AG09319 (cell line): ENCODE measurements around the gene RPL38.

Experiments
- DNase-seq: peaks from one replicate; pipeline ENCODE4 v3.0.0-alpha.2; 2010; ENCODE audit warnings: low read depth; ENCODE audit errors: extremely low read depth
- CTCF ChIP-seq: IDR thresholded peaks from 2 replicates; pipeline ENCODE4 v1.5.1; 2011; ENCODE audit warnings: low read depth, mild to moderate bottlenecking, inconsistent platforms, low read length, moderate library complexity

RPL38 gene

GRCh38 chr17:74244548-74244947, 41.1 kb downstream of the RPL38 start:
- no peak for TF ChIP-seq CTCF
- DNase-seq: no peak

DNA sequence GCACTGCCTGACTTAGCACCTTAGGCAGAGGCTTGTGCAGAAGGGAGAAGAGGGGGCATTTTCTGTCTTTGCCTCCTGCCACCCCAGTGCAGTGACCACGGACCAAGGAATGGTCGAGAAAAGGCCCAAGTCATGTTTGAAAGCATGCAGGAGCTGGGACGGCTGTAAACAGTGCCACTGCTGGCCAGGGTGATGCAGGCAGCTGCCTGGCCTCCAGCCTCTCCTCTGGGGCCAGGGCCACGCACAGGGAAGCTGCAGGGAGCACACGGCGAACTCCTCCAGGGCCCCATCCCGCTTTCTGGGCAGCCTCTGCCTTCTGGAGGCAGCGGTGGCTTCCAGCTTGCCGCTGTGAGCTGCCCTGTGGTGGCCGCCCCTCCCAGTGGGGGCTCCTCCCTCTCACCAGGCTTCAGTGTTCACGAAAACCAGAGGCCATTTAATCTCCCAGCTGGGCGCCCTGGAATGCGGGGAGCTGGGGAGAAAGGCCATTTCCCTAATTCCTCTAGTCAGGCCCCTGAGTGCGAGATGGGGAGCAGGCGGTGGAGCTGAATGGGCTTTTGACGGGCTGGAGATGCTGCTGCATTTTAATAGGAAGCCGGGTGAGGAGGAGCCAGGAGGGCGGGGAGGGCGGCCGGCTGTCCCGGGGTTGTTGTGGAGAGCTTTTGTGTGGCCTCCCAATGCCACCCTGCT, 41.8 kb downstream of the RPL38 start:
- no peak for DNase-seq
- no peak for TF ChIP-seq CTCF

DNA sequence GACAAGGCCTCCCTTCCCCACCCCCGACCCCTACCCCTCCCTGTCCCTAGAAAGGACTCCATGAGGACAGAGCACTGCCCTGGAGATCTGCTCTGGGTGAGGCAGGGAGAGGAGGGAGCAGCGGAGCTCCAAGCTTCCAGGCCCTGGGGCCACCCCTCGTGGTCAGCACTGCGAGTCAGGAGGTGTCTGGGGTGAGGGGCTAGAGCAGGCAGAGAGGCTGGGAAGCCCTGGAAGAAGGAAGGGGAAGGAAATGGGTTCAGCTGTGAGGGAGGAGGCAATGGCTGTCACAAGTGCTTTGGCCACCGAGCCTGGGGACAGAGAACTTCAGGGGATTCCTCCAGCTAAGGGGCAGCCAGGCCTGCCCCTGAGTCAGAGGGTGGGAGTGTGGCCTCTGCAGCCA, 42.4 kb downstream of the RPL38 start:
- DNase-seq: no peak
- no peak for TF ChIP-seq CTCF

- no peak for TF ChIP-seq CTCF
- DNase-seq: no peak
These were observed 46.3 kb downstream of the RPL38 start for GRCh38 chr17:74249590-74250270.

- no peak for DNase-seq
- TF ChIP-seq CTCF: no peak
These were observed 47.0 kb downstream of the RPL38 start for GRCh38 chr17:74250324-74250995.

- DNase-seq: no peak
- TF ChIP-seq CTCF: no peak
These were observed 47.6 kb downstream of the RPL38 start for GRCh38 chr17:74251051-74251450.

GRCh38 chr17:74251569-74251968, 48.1 kb downstream of the RPL38 start:
- TF ChIP-seq CTCF: no peak
- DNase-seq: no peak
